Activated naive CD8-positive, alpha-beta T cell treated with anti-CD3 and anti-CD28 coated beads, Interleukin-2, amount 50 U/mL, for 24 hours (primary cell): Measurements from ENCODE around the gene SYTL2.
"Not testable (repeated sequence)": the region's sequence is repeated elsewhere in the genome, so short reads cannot be mapped to it uniquely, and the experiment has no call there.

Experiments
- ATAC-seq: fragments of 150-1000 bp; cut with Tn5 transposase; one replicate; pipeline ENCODE4 v1.10.0; 2021
- DNase-seq: peaks from one replicate; pipeline ENCODE4 v3.0.0; 2021
- H3K27ac Mint-ChIP-seq: one replicate; pipeline ENCODE4 v1.8.0; 2021; ENCODE audit warnings: mild to moderate bottlenecking, mixed read lengths
- H3K27me3 Mint-ChIP-seq: one replicate; pipeline ENCODE4 v1.8.0; 2021; ENCODE audit warnings: mixed read lengths
- H3K36me3 Mint-ChIP-seq: one replicate; pipeline ENCODE4 v1.8.0; 2021; ENCODE audit warnings: low read depth, mixed read lengths
- H3K4me1 Mint-ChIP-seq: one replicate; pipeline ENCODE4 v1.8.0; 2021; ENCODE audit warnings: mixed read lengths
- H3K4me3 Mint-ChIP-seq: one replicate; pipeline ENCODE4 v1.8.0; 2021; ENCODE audit warnings: mild to moderate bottlenecking, moderate library complexity, mixed read lengths
- H3K9me3 Mint-ChIP-seq: one replicate; pipeline ENCODE4 v1.8.0; 2021; ENCODE audit warnings: mixed read lengths

The SYTL2 gene

DNA sequence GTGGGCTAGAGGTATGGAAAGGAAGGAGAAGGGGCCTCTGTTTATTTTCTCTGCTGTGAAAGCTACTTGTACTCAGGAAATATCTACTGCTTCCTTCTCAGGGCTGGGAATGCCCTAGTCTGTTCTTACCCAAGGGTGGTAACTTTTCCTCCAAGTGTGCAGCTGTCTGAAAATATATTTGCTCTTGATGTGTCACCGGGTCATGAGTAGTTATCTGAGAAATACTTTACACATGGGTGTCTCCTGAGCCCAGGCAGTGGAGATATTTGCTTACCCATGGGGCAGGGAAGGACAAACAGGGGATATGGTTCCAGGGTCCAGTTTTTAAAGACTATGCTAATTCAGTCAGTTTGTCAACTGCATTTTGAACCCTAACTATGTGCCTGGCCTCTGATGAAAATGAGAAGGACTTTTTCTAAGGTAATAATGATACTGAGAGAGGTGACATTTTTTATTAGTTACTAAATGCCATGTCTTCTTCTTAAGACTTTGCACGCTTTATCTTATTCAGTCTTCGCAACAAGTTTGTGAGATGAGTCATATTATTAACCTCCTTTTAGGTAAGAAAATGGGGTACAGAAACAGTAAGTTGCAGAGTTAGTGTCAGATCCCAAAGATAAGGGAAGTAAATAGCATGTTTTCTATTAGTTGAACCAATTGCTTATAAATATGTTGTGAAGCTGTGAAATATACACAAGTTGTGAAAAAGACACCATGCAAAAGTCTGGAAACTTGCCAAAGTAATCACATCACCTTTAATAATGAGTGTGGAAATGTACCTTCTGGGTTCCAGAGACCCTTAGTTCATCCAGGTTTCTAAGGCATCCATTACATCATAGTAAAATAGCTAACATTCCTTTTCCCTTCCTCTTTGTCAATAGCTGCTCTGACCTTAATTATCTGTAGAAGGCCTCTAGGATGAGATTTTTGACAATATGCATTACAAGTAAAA, 22.9 kb downstream of the SYTL2 start:
- H3K27me3 Mint-ChIP-seq, result no peaks in the 10 kb centered on the region
- H3K27ac Mint-ChIP-seq, result no peak overlapping the region
- peaks cover 12% of the 10 kb centered on the region for H3K4me1 Mint-ChIP-seq
- no peaks in the 10 kb centered on the region for H3K9me3 Mint-ChIP-seq
- no peak for DNase-seq
- no peak overlapping the region for H3K4me3 Mint-ChIP-seq
- ATAC-seq, result no peak
- no peaks in the 10 kb centered on the region for H3K36me3 Mint-ChIP-seq

- H3K9me3 Mint-ChIP-seq, result peaks cover 7% of the 10 kb centered on the region
- no peak overlapping the region for H3K27ac Mint-ChIP-seq
- no peaks in the 10 kb centered on the region for H3K36me3 Mint-ChIP-seq
- H3K4me1 Mint-ChIP-seq, result peaks cover 18% of the 10 kb centered on the region
- no peak overlapping the region for H3K4me3 Mint-ChIP-seq
- DNase-seq (no peak), ATAC-seq (no peak)
- no peaks in the 10 kb centered on the region for H3K27me3 Mint-ChIP-seq
Observed at GRCh38 chr11:85787168-85787567, 23.8 kb downstream of the SYTL2 start.

DNA sequence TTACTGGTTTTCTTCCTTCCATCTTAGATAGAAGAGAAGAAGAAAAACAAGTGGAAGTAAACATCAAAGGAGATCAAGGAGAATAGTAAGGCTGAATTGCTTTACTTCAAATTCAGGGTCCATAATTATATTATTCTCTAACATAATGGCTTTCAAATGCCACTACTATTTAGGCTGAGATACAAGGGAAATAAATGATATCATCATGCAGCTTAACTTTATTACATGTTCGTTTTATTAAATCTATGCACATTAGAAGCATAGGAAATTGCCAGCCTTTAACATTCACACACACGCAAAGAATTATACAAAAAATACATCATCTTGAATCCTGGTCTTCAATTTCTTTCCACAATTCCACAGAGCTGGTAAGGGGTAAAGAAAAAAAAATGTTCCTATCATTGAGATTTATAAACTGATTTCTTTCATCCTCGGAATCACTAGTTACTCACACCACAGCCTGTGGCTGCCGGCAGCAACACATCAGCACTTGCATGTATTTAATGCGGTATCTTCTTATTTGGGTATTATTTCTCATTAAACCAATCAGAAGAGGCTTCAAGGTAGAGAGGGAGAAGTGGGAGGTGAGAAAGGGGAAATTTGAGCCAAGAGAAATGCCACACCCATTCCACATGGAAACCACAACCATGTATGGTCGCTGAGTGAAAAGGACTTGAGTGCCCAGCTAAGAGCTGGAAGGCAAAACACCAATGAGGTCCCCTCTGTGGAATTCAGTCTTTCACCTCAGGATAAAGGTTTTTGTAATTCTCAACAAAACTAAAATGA, 26.3 kb downstream of the SYTL2 start:
- Mint-ChIP-seq H3K4me3 (no peak overlapping the region), H3K27ac (no peak overlapping the region), H3K9me3 (peaks cover 7% of the 10 kb centered on the region), H3K36me3 (no peaks in the 10 kb centered on the region), H3K4me1 (peaks cover 37% of the 10 kb centered on the region), H3K27me3 (no peaks in the 10 kb centered on the region)
- DNase-seq (no peak), ATAC-seq (no peak)

DNA sequence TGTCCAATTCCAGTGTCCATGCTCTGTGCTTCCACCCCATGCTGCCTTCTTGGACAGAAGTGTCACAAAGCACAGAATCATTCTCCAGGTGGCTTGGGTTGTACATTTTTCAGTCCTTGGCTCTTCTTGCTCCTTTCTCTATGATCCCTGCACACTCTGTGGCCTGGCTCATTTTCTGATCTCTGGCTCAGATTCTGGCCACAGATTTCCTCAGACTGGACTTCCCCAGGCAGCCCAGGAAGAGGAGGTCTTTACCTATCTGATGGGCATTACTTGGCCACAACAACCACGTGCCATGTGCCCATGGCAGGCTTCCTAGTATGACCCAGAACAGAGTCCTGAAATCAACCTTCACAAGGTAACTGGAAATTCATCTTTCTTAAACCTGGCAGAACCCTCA, 27.2 kb downstream of the SYTL2 start:
- Mint-ChIP-seq H3K36me3 (no peaks in the 10 kb centered on the region), H3K27me3 (no peaks in the 10 kb centered on the region), H3K9me3 (peaks cover 7% of the 10 kb centered on the region), H3K4me1 (peaks cover 39% of the 10 kb centered on the region), H3K4me3 (no peak overlapping the region), H3K27ac (no peak overlapping the region)
- DNase-seq, result no peak
- ATAC-seq, result no peak

GRCh38 chr11:85780780-85781517, 30.0 kb downstream of the SYTL2 start:
- H3K27ac Mint-ChIP-seq, result peak overlapping the region; percentile 79
- peaks cover 39% of the 10 kb centered on the region for H3K4me1 Mint-ChIP-seq

DNA sequence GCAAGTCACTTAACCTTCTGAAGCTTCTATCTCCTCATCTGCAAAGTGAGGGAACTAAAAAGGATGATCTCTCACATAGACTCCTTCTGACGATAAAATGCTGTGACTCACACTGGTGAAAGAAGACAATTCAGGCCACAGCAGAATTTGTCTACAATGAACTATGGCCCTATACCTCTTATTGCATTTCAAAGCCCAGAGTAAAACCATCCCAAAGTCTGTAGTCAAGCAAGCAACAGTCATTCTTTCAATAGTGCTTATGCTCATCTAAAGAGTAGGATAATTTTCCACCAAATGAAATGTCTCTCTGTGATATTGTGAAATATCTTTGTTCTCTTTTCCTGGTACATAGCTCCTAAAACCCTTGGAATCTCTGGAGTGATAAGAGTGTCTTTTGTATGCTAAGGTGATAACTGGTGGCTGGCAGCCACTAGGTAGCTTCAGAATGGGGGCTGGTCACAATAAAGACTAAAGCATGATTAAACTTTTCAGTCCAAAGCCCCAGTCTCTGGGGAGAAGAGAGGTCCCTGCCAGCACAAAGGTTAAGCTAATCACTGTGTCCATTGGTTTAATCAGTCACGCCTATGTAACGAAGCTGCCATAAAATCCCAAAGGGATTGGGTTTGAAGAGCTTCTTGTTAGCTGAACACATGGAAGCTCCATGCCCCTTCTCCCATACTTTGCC, 30.8 kb downstream of the SYTL2 start:
- Mint-ChIP-seq H3K4me1 (peaks cover 39% of the 10 kb centered on the region), H3K27me3 (no peaks in the 10 kb centered on the region), H3K36me3 (no peaks in the 10 kb centered on the region), H3K4me3 (no peak overlapping the region), H3K9me3 (peaks cover 7% of the 10 kb centered on the region), H3K27ac (peak overlapping the region; percentile 79)
- peak; percentile 34 for ATAC-seq
- no peak for DNase-seq

More at GRCh38 chr11:85780780-85781517, 30.0 kb downstream of the SYTL2 start:
- not testable (repeated sequence) for H3K9me3 Mint-ChIP-seq, H3K36me3 Mint-ChIP-seq, H3K27me3 Mint-ChIP-seq
- H3K4me3 Mint-ChIP-seq, result peak overlapping the region; percentile 37
- ATAC-seq (peak; percentile 78), DNase-seq (peak; percentile 5)

GRCh38 chr11:85777603-85777972, 33.4 kb downstream of the SYTL2 start:
- not testable (repeated sequence) for H3K36me3 Mint-ChIP-seq, H3K27me3 Mint-ChIP-seq, ATAC-seq, H3K27ac Mint-ChIP-seq, DNase-seq, H3K4me3 Mint-ChIP-seq, H3K9me3 Mint-ChIP-seq
- peaks cover 38% of the 10 kb centered on the region for H3K4me1 Mint-ChIP-seq

- H3K27ac Mint-ChIP-seq, result no peak overlapping the region
- DNase-seq (no peak), ATAC-seq (no peak)
- H3K36me3 Mint-ChIP-seq, result no peaks in the 10 kb centered on the region
- H3K9me3 Mint-ChIP-seq, result no peaks in the 10 kb centered on the region
- no peaks in the 10 kb centered on the region for H3K27me3 Mint-ChIP-seq
- no peak overlapping the region for H3K4me3 Mint-ChIP-seq
- peaks cover 36% of the 10 kb centered on the region for H3K4me1 Mint-ChIP-seq
Observed at GRCh38 chr11:85776951-85777602, 33.9 kb downstream of the SYTL2 start.

GRCh38 chr11:85774256-85775101, 36.5 kb downstream of the SYTL2 start:
- no peaks in the 10 kb centered on the region for H3K36me3 Mint-ChIP-seq
- peaks cover 25% of the 10 kb centered on the region for H3K4me1 Mint-ChIP-seq
- no peak for ATAC-seq
- no peaks in the 10 kb centered on the region for H3K27me3 Mint-ChIP-seq
- H3K9me3 Mint-ChIP-seq, result peaks cover 5% of the 10 kb centered on the region
- DNase-seq, result no peak
- no peak overlapping the region for H3K4me3 Mint-ChIP-seq
- H3K27ac Mint-ChIP-seq, result no peak overlapping the region

- Mint-ChIP-seq H3K27ac (no peak overlapping the region), H3K4me3 (no peak overlapping the region), H3K4me1 (peaks cover 42% of the 10 kb centered on the region), H3K36me3 (no peaks in the 10 kb centered on the region), H3K9me3 (peaks cover 11% of the 10 kb centered on the region), H3K27me3 (no peaks in the 10 kb centered on the region)
- DNase-seq (no peak), ATAC-seq (no peak)
Observed at GRCh38 chr11:85772695-85773094, 38.2 kb downstream of the SYTL2 start.

- Mint-ChIP-seq H3K27me3 (no peaks in the 10 kb centered on the region), H3K27ac (no peak overlapping the region), H3K9me3 (peaks cover 11% of the 10 kb centered on the region), H3K36me3 (no peaks in the 10 kb centered on the region), H3K4me3 (no peak overlapping the region), H3K4me1 (peaks cover 52% of the 10 kb centered on the region)
- ATAC-seq, result no peak
- DNase-seq, result no peak
Observed at GRCh38 chr11:85771568-85771967, 39.4 kb downstream of the SYTL2 start.

- DNase-seq, result no peak
Observed at GRCh38 chr11:85769771-85770170, 41.2 kb downstream of the SYTL2 start.

More at GRCh38 chr11:85769771-85770170, 41.2 kb downstream of the SYTL2 start:
- no peak for ATAC-seq
- Mint-ChIP-seq H3K36me3 (no peaks in the 10 kb centered on the region), H3K9me3 (peaks cover 11% of the 10 kb centered on the region), H3K4me1 (peaks cover 50% of the 10 kb centered on the region), H3K4me3 (no peak overlapping the region), H3K27ac (peak overlapping the region; percentile 10), H3K27me3 (no peaks in the 10 kb centered on the region)
